Ectodermal cell (in vitro differentiated cells): ENCODE results near the gene PHYHIPL.

ENCODE experiments used
- H3K27ac ChIP-seq: 2 replicates; pipeline ENCODE4 v1.7.0; 2013; ENCODE audit warnings: mild to moderate bottlenecking, low read depth, low read length; ENCODE audit not compliant: insufficient read depth, poor library complexity, severe bottlenecking
- H3K27me3 ChIP-seq: 2 replicates; pipeline ENCODE4 v1.7.0; 2013; ENCODE audit warnings: mild to moderate bottlenecking, low read length; ENCODE audit not compliant: insufficient read depth, control insufficient read depth, poor library complexity, severe bottlenecking
- H3K36me3 ChIP-seq: one replicate; pipeline ENCODE4 v1.7.0; 2013; ENCODE audit warnings: low read length; ENCODE audit not compliant: control insufficient read depth, insufficient read depth
- H3K4me1 ChIP-seq: one replicate; pipeline ENCODE4 v1.7.0; 2013; ENCODE audit warnings: low read length; ENCODE audit not compliant: control insufficient read depth, insufficient read depth
- H3K4me3 ChIP-seq: 2 replicates; pipeline ENCODE4 v1.7.0; 2013; ENCODE audit warnings: low read depth, low read length, control low read depth; ENCODE audit not compliant: insufficient read depth
- H3K9me3 ChIP-seq: 2 replicates; pipeline ENCODE4 v1.7.0; 2013; ENCODE audit warnings: mild to moderate bottlenecking, low read length, moderate library complexity; ENCODE audit not compliant: control insufficient read depth
- WGBS, 2 experiments: methylation state at CpG; one replicate each; pipeline ENCODE4 v1.1.7; 2013; ENCODE audit warnings: missing lambda C conversion rate in 2 of 2; 5-methylcytosine and 5-hydroxymethylcytosine counted together

The PHYHIPL gene

DNA sequence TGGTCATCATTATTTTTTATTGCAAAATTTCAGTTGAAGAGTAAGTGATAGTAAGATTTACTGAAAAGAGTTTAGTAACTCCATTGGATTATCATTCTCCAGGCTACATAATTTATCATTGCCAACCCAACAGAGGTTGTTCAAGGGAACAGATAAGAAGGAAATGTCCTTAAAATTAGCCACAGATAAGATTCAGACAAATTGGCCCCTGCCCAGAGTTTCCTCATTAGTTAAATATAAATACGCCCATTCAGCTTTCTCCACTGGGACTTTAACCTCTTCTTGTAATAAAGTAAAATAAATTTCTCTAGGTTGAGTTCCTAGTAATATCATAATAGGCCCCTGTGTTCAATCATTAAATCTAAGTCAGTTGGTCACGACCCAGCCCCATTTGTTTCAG is 27.7 kb upstream of the PHYHIPL start:
- Histone ChIP-seq H3K27ac (no peak overlapping the region), H3K9me3 (no peaks in the 10 kb centered on the region), H3K27me3 (no peaks in the 10 kb centered on the region), H3K4me1 (no peaks in the 10 kb centered on the region), H3K4me3 (no peak overlapping the region), H3K36me3 (no peaks in the 10 kb centered on the region)
- 100% methylated on average over 2 of the region's 2 CpGs; no CpG with 5 or more reads in 1 of the 2 experiments for WGBS, 2 experiments

DNA sequence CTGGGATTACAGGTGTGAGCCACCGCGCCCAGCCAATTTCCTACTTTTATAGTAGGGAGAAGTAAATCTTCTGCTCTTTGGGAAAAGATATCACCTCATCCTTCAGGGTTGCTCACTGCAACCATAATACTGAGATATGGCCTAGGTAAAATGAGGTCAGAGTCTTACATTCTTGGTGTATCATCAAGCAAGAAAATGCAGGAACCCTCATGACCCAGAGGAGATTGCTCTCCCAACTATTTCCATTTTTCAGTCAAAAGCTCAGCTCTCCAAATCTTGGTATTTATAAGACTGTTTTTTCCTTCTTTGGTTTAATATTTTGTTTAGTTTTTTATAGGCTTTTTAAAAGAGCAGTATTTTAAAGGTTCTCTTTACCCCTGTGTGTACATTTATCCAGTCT is 20.9 kb upstream of the PHYHIPL start:
- H3K4me1 ChIP-seq: no peaks in the 10 kb centered on the region
- no peak overlapping the region for H3K27ac ChIP-seq
- no peaks in the 10 kb centered on the region for H3K36me3 ChIP-seq
- H3K9me3 ChIP-seq: no peaks in the 10 kb centered on the region
- no peak overlapping the region for H3K4me3 ChIP-seq
- no peaks in the 10 kb centered on the region for H3K27me3 ChIP-seq
- WGBS, 2 experiments: 89% methylated on average over 2 of the region's 2 CpGs

DNA sequence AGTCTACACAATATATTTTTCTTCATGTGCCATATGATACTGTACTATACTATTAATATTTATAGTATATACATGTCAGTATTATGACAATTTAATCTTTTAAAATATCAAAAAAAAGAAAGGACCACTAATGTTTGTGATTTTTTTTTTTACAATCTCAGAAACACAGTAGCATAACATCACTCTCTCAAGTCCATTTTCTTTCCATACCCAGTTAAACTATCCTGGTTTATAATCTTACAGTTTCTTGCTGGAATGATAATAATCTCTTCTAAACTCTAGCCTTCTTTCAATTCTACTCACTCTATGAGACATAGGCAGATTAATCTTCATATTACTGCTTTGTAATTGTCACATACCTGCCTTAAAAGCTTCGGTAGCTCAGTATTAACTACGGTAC is 8.9 kb upstream of the PHYHIPL start:
- 100% methylated on average over 2 of the region's 2 CpGs for WGBS, 2 experiments

DNA sequence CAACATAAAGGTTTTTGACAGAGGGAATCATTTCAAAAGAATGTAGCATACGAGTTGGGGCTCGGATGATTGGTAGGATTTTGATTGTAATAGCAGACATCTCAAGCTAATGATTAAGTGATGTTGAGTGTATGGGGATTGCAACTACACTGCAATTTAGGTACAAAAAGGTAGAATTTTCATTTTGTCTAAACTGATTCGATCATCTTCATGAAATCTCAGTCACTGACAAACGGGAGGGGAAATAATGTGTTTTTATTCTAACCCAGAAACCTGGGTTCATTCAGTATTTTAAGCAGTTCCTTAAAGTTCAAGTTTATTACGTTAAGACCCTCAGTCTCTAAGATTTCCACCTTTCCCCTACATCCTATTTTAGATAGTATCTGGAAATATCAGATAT is 3.9 kb upstream of the PHYHIPL start:
- Histone ChIP-seq H3K27me3 (peaks cover 37% of the 10 kb centered on the region), H3K4me1 (no peaks in the 10 kb centered on the region)

More for the DNA sequence above, 8.9 kb upstream of the PHYHIPL start:
- no peaks in the 10 kb centered on the region for H3K9me3 ChIP-seq
- no peaks in the 10 kb centered on the region for H3K36me3 ChIP-seq
- H3K4me3 ChIP-seq: no peak overlapping the region
- no peaks in the 10 kb centered on the region for H3K27me3 ChIP-seq
- H3K27ac ChIP-seq: no peak overlapping the region
- H3K4me1 ChIP-seq: no peaks in the 10 kb centered on the region

DNA sequence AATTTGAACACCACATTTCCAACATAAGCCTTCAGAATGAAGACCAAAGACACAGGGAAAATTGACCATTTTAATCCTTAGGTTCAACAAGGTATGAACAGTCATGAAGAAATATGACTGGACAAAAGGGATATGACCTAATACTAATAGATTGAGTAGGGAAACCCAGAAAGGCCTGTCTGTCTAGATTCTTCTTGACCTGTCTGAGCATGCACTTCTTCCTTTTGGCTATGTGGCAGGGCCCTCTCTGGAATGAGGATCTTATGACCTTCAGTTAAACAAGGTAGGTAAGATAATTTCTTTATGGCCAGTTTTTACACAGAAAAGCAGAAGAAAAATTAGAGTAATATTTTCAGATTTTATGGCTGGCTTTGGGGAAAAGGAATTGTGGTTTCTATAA is 3.0 kb upstream of the PHYHIPL start:
- Histone ChIP-seq H3K4me1 (no peaks in the 10 kb centered on the region), H3K4me3 (no peak overlapping the region), H3K27ac (no peak overlapping the region), H3K9me3 (no peaks in the 10 kb centered on the region), H3K36me3 (no peaks in the 10 kb centered on the region), H3K27me3 (peaks cover 42% of the 10 kb centered on the region)

More for the DNA sequence above, 3.9 kb upstream of the PHYHIPL start:
- no peak overlapping the region for H3K4me3 ChIP-seq
- 95 to 99% methylated on average over 5 of the region's 5 CpGs for WGBS, 2 experiments
- no peaks in the 10 kb centered on the region for H3K36me3 ChIP-seq
- no peaks in the 10 kb centered on the region for H3K9me3 ChIP-seq
- H3K27ac ChIP-seq: no peak overlapping the region

DNA sequence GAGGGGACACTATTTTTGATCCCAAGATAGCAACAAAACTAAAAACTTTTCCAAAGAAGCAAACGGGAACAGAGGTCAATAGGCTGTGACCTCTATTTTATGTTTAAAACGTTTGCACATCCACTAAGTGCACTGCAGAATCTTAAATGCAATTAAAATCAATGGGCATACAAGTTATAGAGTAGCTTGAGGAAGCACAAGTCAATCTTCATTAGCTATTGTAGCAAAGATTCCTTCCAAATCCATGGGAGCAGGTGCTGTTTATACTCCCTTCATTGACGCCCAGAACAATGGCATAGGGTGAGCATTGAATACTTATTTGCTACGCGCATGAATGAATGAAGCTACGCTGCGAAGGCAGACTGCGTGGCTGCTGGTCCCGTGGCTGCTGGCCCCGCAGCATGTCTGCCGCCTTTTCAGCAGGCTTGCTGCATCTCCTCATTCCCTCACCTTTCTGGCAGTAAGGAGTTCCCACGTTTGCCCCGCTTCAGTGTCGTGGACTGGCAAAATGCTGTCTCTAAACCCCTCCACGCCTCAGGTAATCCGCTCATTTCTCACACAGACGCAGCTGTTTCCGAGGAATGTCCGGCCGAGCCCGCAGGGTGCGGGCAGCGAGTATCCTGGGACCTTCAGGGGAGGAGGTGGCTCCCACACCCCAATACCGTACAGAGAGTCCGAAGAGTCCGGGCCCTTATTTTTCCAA is 754 bp upstream of the PHYHIPL start:
- H3K9me3 ChIP-seq: no peaks in the 10 kb centered on the region
- no peaks in the 10 kb centered on the region for H3K4me1 ChIP-seq
- H3K36me3 ChIP-seq: no peaks in the 10 kb centered on the region
- 12% methylated on average over 26 of the region's 26 CpGs for WGBS, 2 experiments
- peak overlapping the region; percentile 39 for H3K4me3 ChIP-seq
- H3K27me3 ChIP-seq: peaks cover 49% of the 10 kb centered on the region
- peak overlapping the region; percentile 65 for H3K27ac ChIP-seq

DNA sequence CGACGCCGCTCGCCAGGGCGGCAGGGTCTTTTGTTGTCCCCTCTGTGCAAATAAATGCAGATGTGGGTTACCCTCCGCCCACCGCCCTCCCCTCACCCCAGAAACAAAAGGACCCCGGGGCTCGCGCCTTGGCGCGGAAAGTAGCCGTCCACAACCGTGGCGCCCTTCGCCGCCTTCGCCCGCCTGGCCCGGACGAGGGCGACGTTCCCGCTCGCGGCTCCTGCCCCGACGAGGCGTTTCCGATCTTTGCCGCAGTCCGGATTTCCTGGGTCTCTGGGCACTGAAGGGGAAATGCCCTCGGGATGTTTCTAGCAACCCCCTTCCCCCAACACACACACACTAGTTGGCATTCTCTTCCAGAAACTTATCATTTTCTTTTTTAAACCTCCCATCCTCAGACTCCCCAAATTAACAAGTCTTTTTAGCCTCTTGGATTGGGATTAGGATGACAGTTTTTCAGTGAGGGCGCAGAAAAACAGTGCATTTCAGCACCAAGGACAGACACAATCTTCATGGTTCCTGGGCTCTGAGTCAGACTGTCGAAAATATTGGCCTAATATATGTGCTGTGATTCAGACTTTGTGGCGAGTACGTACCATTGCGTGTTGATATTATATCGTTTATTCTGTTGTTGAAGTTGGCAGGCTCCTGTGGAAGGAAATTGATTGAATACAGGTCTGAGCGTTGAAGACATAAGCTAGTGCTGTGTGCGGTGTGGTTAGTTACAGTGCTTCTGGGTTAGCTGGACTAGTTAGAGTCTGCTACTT is 771 bp downstream of the PHYHIPL start:
- Histone ChIP-seq H3K4me1 (no peaks in the 10 kb centered on the region), H3K4me3 (peak overlapping the region; percentile 39), H3K9me3 (no peaks in the 10 kb centered on the region), H3K36me3 (no peaks in the 10 kb centered on the region), H3K27ac (peak overlapping the region; percentile 58), H3K27me3 (peaks cover 49% of the 10 kb centered on the region)
- WGBS, 2 experiments: 14 to 15% methylated on average over 41 of the region's 41 CpGs

DNA sequence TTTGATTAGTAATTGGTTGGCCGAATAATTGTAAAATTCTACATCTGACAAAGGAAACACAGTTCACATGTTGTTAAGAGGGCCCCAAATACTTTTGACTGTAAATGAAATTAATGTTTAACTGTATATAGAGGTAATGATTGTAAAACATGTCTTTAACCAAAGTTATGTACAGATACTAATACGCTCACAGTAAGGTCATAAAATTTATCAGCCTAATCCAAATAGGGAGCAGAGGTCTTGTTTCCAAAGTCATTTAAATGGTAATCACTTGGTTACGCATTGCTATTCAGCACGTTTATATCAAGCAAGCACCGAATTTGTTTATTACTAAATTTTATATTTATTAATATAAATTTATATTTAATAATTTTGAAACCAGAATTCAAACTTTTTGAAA is 1.4 kb downstream of the PHYHIPL start:
- peaks cover 49% of the 10 kb centered on the region for H3K27me3 ChIP-seq
- H3K4me3 ChIP-seq: no peak overlapping the region
- 89 to 94% methylated on average over 1 to 3 of the region's 5 CpGs for WGBS, 2 experiments
- no peaks in the 10 kb centered on the region for H3K4me1 ChIP-seq
- no peak overlapping the region for H3K27ac ChIP-seq
- H3K36me3 ChIP-seq: no peaks in the 10 kb centered on the region
- no peaks in the 10 kb centered on the region for H3K9me3 ChIP-seq

DNA sequence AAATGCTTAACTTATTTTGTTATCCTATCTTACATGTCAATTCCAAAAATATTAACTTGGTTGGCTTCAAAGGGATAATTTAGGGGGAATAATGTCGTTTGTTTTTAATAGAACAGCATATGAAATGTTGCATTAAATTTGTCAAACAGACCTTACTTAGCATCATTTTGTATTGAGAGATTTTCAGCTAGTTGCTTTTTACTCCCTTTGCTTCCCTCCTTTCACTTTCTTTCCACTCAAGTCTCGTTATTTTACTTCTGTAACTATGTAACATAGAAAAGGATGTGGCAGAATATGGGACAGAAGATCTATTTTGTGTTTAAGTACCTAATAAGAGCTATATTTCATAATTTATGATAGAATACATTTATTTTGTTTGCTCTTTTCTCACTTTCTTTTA is 2.6 kb downstream of the PHYHIPL start:
- Histone ChIP-seq H3K4me1 (no peaks in the 10 kb centered on the region), H3K27me3 (peaks cover 47% of the 10 kb centered on the region), H3K36me3 (no peaks in the 10 kb centered on the region), H3K27ac (no peak overlapping the region), H3K9me3 (no peaks in the 10 kb centered on the region), H3K4me3 (no peak overlapping the region)
- 83% methylated on average over 1 of the region's 2 CpGs; no CpG with 5 or more reads in 1 of the 2 experiments for WGBS, 2 experiments

DNA sequence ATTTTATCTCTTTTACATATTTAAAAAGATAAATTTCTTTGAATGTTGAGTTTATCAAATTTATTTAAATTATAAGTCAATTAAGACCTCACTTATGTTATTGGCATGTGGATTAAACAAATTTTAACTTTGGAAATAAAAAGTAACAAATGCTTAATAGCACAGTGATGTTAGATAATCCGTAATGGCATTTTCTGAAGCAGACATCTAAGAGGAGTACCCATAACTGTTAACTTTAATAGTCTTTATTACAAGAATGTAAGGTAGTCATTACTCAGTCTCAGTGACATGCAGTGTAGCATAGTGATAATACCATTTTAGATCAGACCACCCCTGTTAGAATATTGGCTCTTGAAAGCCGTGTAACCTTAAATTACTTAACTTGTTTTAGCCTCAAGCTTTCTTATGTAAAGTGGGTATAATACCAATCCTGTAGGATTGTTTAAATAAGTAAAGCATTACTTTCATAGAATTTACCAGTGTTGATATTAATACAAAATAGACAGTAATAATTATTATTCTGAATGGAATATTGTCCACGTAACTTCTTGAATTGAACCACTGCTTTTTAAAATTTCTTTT is 4.3 kb downstream of the PHYHIPL start:
- no peak overlapping the region for H3K27ac ChIP-seq
- H3K27me3 ChIP-seq: peaks cover 30% of the 10 kb centered on the region
- H3K4me3 ChIP-seq: no peak overlapping the region
- no peaks in the 10 kb centered on the region for H3K9me3 ChIP-seq
- WGBS, 2 experiments: 87 to 89% methylated on average over 3 of the region's 3 CpGs
- no peaks in the 10 kb centered on the region for H3K36me3 ChIP-seq
- no peaks in the 10 kb centered on the region for H3K4me1 ChIP-seq
